Skin of body (tissue), 3 donors: ENCODE data around the gene NDUFC1. TPM values are rescaled to one million over a fixed set of nuclear protein-coding genes. Genes with fewer than 3 reads are reported as not detected.

Experiments
- DNase-seq: peaks from one replicate; lab custom pipeline; 2025; lab: John Stamatoyannopoulos, UW
- small RNA-seq: library from RNA; depleted of rRNA; stranded (forward); fragments of <200 nt; gene quantifications from one replicate; pipeline ENCODE3, GENCODE V24; 2014; ENCODE audit warnings: low replicate concordance
- total RNA-seq: library from RNA; depleted of rRNA; stranded (reverse); fragments of >200 nt; gene quantifications from one replicate; pipeline ENCODE4 v1.2.3, GENCODE V29; 2014

Gene NDUFC1
- total RNA-seq, 1 donor from 2014 or later = 33.1 TPM

- DNase-seq = no peak
Observed at GRCh38 chr4:139253046-139253445, 49.2 kb downstream of the NDUFC1 start.

GRCh38 chr4:139247700-139248238, 54.5 kb downstream of the NDUFC1 start:
- DNase-seq = no peak

GRCh38 chr4:139247241-139247640, 55.0 kb downstream of the NDUFC1 start:
- DNase-seq = no peak

- no peak for DNase-seq
Observed at GRCh38 chr4:139246166-139246565, 56.1 kb downstream of the NDUFC1 start.

DNA sequence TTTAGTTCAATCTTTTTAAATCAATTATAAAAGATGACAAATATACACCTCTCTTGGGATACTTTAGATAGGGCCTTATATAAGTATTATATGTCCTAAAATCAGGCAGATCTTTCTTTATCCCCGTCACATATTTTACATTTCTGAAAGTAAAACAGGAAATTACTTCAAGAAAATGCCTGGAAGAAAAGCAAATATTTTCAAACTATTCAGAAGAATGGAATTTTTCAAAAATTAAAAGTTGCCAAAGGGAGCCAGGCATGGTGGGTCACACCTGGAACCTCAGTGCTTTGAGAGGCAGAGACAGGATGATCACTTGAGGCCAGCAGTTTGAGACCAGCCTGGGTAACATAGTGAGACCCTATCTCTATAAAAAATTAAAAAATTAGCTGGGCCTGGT, 56.7 kb downstream of the NDUFC1 start:
- no peak for DNase-seq

DNA sequence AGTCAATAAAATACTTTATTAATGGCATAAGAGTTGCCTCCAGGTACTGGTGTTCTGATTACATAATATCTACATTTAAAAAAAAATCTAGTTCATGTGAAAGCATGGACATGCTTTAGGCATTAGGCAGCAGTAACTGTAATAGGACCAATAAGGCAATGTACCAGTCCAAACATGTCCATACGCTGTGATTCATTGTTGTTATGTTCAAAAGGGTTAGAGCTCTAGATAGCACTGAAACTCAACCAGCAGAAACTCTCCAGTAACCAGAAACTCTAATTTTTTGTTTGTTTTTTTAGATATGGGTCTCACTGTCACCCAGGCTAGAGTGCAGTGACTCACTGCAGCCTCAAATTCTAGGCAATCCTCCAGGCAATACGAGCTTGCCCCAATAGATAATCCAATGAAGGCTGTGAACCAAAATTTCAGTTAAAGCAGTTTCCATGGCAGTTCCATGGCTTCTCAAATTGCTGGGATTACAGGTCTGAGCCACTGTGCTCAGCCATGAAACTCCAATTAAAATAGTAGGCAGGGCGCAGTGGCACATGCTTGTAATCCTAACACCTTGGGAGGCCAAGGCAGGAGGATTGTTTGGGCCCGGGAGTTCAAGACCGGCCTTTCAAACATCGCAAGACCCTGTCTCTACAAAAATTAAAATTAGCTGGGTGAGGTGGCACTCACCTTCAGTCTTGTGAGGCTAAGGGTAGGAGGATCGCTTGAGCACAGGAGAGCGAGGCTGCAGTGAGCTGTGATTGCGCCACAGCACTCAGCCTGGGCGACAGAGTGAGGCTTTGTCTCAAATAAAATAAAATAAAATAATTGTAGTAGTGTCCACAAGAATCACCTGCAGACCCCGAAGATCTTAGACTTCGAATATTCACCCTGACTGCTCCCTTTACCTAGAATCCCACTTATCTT, 58.6 kb downstream of the NDUFC1 start:
- DNase-seq = no peak

DNA sequence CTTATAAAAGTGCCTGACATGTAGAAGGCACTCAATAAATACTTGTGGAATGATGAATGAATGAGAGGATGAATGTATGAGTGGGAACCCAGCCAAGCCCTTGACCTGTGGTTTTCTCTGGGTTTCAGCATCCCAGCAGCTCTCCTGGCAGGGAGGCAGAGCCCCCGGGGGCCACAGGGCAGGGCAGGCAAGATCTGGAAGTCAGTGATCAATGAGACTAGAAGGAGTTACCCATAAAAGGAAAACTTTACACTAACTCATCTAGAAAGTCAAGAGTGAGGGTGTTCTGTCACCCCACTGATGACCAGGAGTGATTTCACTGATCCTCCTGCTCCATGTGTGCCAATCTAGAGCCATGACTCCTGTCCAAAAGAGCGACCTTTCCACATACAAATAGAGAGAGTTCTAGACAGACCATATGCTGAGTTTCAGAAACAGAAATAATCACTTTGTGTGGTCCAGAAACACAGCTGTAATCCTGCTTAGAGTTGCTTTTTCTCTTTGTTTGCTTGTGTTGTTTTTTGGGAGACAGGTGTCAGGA, 59.7 kb downstream of the NDUFC1 start:
- no peak for DNase-seq

- no peak for DNase-seq
Observed at GRCh38 chr4:139241784-139242151, 60.5 kb downstream of the NDUFC1 start.

DNA sequence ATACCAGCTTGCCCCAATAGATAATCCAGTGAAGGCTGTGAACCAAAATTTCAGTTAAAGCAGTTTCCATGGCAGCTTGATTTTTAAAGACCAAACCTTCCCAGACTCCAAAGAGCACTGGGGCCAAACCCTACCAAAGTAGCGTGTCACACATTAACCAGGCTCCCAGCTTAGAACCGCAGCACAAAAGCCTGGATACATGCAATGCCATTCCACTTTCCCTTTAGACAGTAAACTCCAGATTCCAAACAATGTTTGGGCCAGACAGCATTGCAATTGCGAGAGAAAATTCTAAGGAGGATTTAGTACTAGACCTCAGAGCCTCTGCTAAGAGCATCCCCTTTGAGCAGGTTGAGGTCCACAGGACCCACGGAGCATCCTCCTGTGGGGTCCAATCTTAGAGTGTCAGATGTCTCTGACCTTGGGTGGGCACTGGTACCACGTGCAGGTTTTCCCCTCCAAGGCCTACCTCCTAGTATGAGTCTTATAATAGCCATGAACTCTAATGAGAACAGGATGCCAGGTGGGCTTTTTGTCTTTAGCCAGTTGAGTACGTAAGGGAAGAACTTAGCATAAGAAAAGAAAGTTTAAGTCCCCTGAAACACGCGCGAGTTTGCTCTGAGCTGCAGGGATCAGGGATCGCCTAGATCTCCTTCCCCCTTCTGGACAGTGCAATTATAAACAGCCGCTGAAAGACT, 61.0 kb downstream of the NDUFC1 start:
- DNase-seq = no peak

Small RNA genes lying within 50 kb of the gene (small RNA-seq; reads per million reads assigned to genes)
- not detected for gene RNU6-1074P
- not detected for gene RNU6-1214P

Other genes with a start within 250 kb of the NDUFC1 start
- gene ELF2, start 125.3 kb downstream of the NDUFC1 start, total RNA-seq = 66.2 TPM
- not detected for gene MGARP, start 22.3 kb downstream of the NDUFC1 start, total RNA-seq
- 35.6 TPM for gene NAA15, start 972 bp downstream of the NDUFC1 start, total RNA-seq
- 16.3 TPM for gene RAB33B, start 151.6 kb upstream of the NDUFC1 start, total RNA-seq